22Rv1 (cell line): Measurements from ENCODE around the gene GON4L.

Source experiments
- H3K27ac ChIP-seq: fragments of 450-650 bp; 2 replicates; pipeline ENCODE4 v1.5.1; 2017
- CTCF ChIP-seq: fragments of 450-650 bp; IDR thresholded peaks from 2 replicates; pipeline ENCODE4 v1.5.1; 2017; ENCODE audit warnings: mild to moderate bottlenecking
- ZFX ChIP-seq: fragments of 450-650 bp; IDR thresholded peaks from 2 replicates; pipeline ENCODE4 v1.6.1; 2017; ENCODE audit warnings: antibody characterized with exemption, borderline replicate concordance

Gene GON4L

GRCh38 chr1:155893389-155894142 is 36.6 kb upstream of the GON4L start:
- TF ChIP-seq ZFX (no peak), CTCF (no peak)
- peak overlapping the region; percentile 14; the same call in 1 of the 2 replicates for H3K27ac ChIP-seq

GRCh38 chr1:155892796-155893195 is 35.8 kb upstream of the GON4L start:
- peak overlapping the region; percentile 14; the same call in 1 of the 2 replicates for H3K27ac ChIP-seq
- TF ChIP-seq ZFX (no peak), CTCF (no peak)

GRCh38 chr1:155890251-155890650 is 33.2 kb upstream of the GON4L start:
- TF ChIP-seq ZFX (no peak), CTCF (no peak)
- no peak overlapping the region for H3K27ac ChIP-seq

- TF ChIP-seq CTCF = no peak
- TF ChIP-seq ZFX = no peak
Measured at GRCh38 chr1:155889566-155889965, 32.6 kb upstream of the GON4L start.

GRCh38 chr1:155888481-155888880 is 31.5 kb upstream of the GON4L start:
- TF ChIP-seq ZFX (no peak), CTCF (no peak)
- no peak overlapping the region for H3K27ac ChIP-seq

More at GRCh38 chr1:155889566-155889965, 32.6 kb upstream of the GON4L start:
- H3K27ac ChIP-seq = no peak overlapping the region

- TF ChIP-seq ZFX = no peak
- no peak for TF ChIP-seq CTCF
- peak overlapping the region; percentile 38 for H3K27ac ChIP-seq
Measured at GRCh38 chr1:155884982-155885381, 28.0 kb upstream of the GON4L start.

- TF ChIP-seq CTCF (no peak), ZFX (no peak)
- H3K27ac ChIP-seq = peak overlapping the region; percentile 38
Measured at GRCh38 chr1:155884031-155884960, 27.3 kb upstream of the GON4L start.
